NCI-H524 (cell line): Measurements from ENCODE around the gene CYP1B1.
"Not testable (repeated sequence)": the region's sequence is repeated elsewhere in the genome, so short reads cannot be mapped to it uniquely, and the experiment has no call there.

Source experiments
- DNase-seq, 2 experiments: peaks; one replicate each; lab custom pipeline; 2025; lab: John Stamatoyannopoulos, UW

CYP1B1 gene

DNA sequence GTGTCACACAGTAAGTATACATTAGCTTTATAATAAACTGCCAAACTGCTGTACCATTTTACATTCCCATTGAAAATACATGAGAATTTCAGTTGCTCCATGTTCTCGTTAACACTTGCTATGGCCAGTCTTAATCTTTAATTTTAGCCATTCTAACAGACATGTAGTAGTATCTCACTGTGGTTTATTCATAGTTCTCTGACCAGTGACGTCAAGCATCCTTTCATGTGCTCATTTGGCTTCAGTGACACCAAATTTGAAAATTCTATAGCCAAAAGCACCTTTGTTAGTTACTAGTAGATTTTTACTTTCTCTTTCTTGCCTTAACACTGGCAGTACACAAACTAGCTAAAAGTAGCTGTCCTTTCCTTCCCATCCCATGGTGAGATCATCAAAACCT is 43.0 kb downstream of the CYP1B1 start:
- DNase-seq, result no peak

- DNase-seq, result no peak
Measured at GRCh38 chr2:38030635-38031355, 45.2 kb downstream of the CYP1B1 start.

- DNase-seq, result no peak
Measured at GRCh38 chr2:38029512-38029911, 46.4 kb downstream of the CYP1B1 start.

DNA sequence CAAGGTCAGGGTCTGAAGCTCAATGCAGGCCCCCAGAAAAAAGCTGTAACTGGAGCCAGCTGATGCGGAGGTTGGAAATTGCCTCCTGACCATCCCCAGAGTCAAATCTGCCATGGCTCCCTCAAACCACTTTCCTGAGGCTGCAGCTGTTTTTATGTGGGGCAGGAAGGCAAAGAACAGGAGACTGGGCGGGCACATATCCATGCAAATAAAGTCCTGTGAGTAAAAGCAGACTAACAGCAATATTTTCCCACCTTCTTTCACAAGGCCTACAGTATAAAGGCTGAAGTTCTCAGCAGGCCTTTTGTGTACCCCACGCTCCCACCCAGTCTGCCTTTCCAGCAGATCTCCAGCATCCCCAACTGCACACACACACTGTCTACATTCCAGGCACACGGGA is 47.1 kb downstream of the CYP1B1 start:
- DNase-seq, result no peak

DNA sequence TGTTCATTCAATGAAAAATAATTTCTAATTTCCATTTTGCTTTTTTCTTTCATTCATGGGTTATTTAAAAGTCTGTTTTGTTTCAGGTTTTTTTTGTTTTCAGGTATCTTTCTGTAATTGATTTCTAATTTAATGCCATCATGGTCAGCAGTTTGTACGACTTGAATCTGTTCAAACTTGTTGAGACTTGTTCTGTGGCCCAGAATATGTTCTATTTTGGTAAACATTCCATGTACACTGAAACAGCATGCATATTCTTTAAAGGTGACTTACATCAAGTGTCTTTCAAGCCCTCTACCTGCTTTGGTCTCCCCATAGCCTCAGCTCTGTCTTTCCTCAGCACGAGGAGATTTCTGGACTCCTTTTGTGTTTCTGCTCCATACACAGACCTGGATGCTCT is 49.1 kb downstream of the CYP1B1 start:
- DNase-seq, result no peak

DNA sequence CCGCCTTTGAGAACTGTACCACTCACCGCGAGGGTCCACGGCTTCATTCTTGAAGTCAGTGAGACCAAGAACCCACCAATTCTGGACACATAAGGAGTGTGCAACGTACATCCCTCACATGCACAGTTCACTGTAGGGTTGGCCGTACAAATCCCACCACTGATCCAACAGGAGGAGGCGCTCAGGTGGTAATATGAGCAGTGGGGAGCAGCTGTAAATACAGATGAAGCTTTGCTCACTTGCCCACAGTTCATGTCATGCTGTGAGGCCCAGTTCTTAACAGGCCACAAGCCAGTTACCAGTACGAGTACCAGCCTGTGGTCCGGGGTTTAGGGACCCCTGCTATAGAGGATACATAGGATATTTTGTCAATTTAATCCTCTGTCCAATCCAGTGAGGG is 54.4 kb downstream of the CYP1B1 start:
- no peak for DNase-seq

- DNase-seq, result not testable (repeated sequence)
Measured at GRCh38 chr2:38020359-38021069, 55.4 kb downstream of the CYP1B1 start.

- DNase-seq, result no peak
Measured at GRCh38 chr2:38017836-38018235, 58.1 kb downstream of the CYP1B1 start.
